ENCODE results near the gene ROR1. TPM values are rescaled to one million over a fixed set of nuclear protein-coding genes. Genes with fewer than 3 reads are reported as not detected.

ROR1 gene
- total RNA-seq, 2 donors from 2014 or later, result 0.25 TPM; not detected in 1

DNA sequence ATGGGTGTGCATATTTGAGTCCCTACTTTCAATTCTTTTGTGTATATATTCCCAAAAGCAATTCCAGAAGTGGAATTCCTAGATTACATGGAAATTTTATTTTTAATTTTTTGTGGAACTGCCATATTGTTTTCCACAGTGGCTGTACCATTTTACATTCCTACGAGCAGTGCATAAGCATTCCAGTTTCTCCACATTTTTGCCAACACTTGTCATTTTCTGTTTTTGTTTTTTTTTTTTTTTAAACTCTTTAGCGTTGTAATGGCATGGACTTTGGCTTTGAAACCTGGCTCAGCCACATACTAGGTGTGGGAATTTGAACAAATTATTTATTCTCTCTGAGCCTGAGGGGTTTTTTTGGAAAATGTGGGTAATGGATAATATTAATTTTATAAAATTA, 215.1 kb downstream of the ROR1 start:
- Mint-ChIP-seq H3K27ac (no peak overlapping the region), H3K9me3 (peaks cover 5 to 6% of the 10 kb centered on the region in 2 donors), H3K36me3 (no peaks in the 10 kb centered on the region)
- no peak for DNase-seq (ENCODE audit: low spot score in 2 of 2)
- no peak for ATAC-seq

GRCh38 chr1:63991685-63992084, 217.9 kb downstream of the ROR1 start:
- Mint-ChIP-seq H3K27ac (no peak overlapping the region), H3K9me3 (peaks cover 5 to 6% of the 10 kb centered on the region in 2 donors), H3K36me3 (no peaks in the 10 kb centered on the region)
- no peak for DNase-seq (ENCODE audit: low spot score in 2 of 2)
- no peak for ATAC-seq

DNA sequence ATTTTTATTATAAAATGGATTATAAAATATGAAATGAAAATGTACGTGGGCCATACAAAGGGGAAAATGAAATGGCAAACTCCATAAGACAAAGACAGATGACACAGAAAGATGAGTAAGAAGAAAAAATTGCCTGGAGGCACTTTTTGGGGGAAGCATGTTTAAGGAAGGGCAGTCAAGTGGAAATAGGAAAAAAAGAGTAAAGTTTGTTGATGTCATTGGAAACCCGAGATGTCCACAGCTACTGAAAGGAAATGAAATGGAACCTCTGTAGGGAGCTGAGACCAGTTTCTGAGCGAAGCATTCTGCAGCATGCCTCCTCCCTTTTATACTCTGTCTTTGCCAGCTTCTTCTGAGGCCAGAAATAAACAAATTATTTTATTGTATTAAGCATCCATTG, 226.2 kb downstream of the ROR1 start:
- Mint-ChIP-seq H3K27ac (no peak overlapping the region), H3K9me3 (no peaks in the 10 kb centered on the region), H3K36me3 (no peaks in the 10 kb centered on the region)
- ATAC-seq (no peak), DNase-seq (ENCODE audit: low spot score in 2 of 2) (no peak)

GRCh38 chr1:64001038-64001437, 227.2 kb downstream of the ROR1 start:
- DNase-seq (ENCODE audit: low spot score in 2 of 2) (no peak), ATAC-seq (no peak)
- Mint-ChIP-seq H3K27ac (no peak overlapping the region), H3K36me3 (no peaks in the 10 kb centered on the region), H3K9me3 (no peaks in the 10 kb centered on the region)

DNA sequence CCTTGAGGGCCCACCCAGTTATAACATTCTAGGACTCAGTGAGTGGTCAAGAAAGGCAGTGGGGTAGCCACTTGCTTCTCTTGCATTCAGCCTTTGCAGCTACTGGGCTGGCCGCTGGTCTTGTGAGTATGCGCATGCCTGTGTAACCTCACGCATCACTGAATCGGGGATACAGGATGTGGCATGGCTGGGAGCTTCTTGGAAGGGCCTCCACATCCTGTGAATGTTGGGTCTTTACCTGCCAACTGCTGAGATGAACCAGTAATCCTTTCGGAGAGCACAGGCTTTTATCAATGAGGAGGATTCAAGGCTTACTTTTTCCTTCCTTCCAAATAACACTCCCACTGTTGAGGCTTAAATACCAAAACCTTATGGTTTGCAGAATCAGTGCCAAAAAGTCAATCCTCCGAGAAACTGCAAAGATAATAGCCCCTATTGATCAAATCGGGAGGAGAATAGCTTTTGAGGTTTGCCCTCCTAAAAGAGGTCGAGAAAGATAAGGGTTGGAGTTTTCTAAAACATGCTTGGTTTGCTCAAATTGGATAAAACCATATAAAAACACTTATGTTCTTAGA, 230.7 kb downstream of the ROR1 start:
- Mint-ChIP-seq H3K9me3 (no peaks in the 10 kb centered on the region), H3K27ac (no peak overlapping the region), H3K36me3 (no peaks in the 10 kb centered on the region)
- DNase-seq (ENCODE audit: low spot score in 2 of 2) (no peak), ATAC-seq (no peak)

GRCh38 chr1:64005801-64006200, 232.0 kb downstream of the ROR1 start:
- H3K36me3 Mint-ChIP-seq, result no peaks in the 10 kb centered on the region

DNA sequence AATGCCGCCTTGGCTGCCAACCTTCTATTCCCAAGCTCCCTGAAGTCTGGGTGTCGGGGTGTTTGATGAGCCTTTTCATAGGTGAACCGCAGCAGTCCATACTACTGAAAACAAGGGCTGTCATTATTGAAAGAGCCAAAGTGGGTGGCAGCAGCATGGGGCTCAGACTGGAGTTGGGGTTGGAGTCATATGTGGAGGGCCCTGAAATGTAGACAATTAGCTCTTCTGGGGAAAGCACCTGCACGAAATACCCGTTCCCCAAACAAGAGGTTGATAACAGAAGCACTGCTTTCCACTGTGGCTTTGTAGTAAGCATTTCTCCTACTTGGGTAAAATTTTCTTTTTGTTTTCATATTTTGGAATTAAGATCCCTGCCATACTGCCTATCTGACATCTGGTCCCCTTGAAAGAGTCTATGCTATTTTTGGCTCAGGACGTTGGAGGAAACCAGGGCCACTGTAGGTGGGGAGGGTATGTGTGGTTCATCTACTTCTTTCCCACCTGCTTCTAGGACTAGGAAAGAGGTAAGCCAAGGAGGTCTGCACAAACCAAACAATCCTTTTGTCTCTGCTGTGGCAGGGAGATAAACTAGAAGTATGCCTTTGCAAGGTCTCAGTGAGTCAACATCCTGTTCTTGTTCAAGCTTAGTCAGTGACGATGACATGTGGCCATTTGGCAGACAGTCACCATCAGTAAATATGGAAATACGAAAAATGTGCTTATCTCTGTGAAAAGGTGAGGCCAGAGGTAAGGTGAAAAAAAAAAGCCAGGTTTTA, 232.6 kb downstream of the ROR1 start:
- Mint-ChIP-seq H3K9me3 (peaks cover 0 to 4% of the 10 kb centered on the region in 2 donors), H3K27ac (no peak overlapping the region), H3K36me3 (no peaks in the 10 kb centered on the region)
- peak; percentile 77 to 84 for ATAC-seq
- DNase-seq (ENCODE audit: low spot score in 2 of 2), result no peak

More at GRCh38 chr1:64005801-64006200, 232.0 kb downstream of the ROR1 start:
- ATAC-seq, result no peak
- DNase-seq (ENCODE audit: low spot score in 2 of 2), result no peak
- Mint-ChIP-seq H3K9me3 (peaks cover 0 to 4% of the 10 kb centered on the region in 2 donors), H3K27ac (no peak overlapping the region)

- Mint-ChIP-seq H3K27ac (no peak overlapping the region), H3K36me3 (no peaks in the 10 kb centered on the region), H3K9me3 (peaks cover 0 to 8% of the 10 kb centered on the region in 2 donors)
- DNase-seq (ENCODE audit: low spot score in 2 of 2) (no peak), ATAC-seq (peak in 1 of 2 donors; percentile 53)
Measured at GRCh38 chr1:64010316-64010715, 236.5 kb downstream of the ROR1 start.

DNA sequence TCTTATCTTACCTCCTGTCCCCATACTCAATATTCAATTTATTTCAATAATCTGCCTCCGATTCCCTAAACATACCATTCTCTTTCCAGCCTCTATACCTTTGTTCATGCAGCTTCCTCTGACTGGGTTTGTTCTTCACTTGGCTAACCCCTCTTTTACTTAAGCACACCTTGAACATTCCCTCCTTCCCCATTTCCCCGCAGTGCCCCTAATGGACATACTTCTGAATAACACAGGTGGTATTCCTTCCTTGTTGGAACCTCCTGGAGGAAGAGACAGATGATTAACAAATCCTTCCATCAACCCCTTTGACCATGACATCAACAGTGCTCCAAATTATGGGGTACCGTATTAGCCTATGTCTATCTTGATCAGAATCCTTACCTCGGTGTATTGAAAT, 239.6 kb downstream of the ROR1 start:
- H3K9me3 Mint-ChIP-seq, result peaks cover 0 to 9% of the 10 kb centered on the region in 2 donors
- no peaks in the 10 kb centered on the region for H3K36me3 Mint-ChIP-seq
- ATAC-seq, result no peak
- no peak for DNase-seq (ENCODE audit: low spot score in 2 of 2)
- H3K27ac Mint-ChIP-seq, result no peak overlapping the region

DNA sequence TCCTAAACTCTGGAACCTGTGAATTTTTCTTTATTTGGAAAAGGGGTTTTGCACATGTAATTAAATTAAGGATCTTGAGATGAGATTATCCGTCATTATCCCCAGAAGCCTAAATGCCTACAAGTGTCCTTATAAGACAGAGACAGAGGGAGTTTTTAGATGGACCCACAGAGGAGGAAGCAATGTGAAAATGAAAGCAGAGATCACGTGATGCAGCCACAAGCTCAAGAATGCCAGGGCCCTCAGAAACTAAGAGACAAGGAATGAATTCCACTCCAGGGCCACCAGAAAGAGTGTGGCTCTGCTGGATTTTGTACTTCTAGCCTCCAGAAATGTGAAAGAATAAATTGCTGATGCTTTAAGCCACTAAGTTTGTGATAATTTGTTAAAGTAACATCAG, 246.0 kb downstream of the ROR1 start:
- no peak for ATAC-seq
- Mint-ChIP-seq H3K9me3 (peaks cover 3 to 4% of the 10 kb centered on the region in 2 donors), H3K27ac (peak overlapping the region in 1 of 2 donors; percentile 55), H3K36me3 (no peaks in the 10 kb centered on the region)
- no peak for DNase-seq (ENCODE audit: low spot score in 2 of 2)

DNA sequence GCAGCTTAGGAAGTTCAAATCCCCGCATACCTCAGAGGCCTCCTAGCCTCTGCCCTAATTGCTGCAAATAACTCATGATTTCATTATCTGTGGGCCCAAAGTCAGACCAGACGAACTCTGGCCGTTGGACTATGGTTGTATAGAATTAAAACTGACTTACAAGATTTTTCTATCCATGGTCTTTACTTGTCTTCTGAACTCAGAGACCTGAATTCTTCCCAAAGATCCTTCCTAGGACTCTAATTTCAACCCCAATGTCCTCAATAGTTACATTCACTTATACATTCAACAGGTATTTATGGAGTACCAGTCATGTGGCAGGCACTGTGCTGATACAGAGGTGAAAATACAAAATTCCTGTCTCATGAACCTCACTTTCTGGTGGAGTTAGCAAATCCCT, 247.2 kb downstream of the ROR1 start:
- DNase-seq (ENCODE audit: low spot score in 2 of 2), result no peak
- no peak for ATAC-seq

GRCh38 chr1:64025051-64025450, 251.2 kb downstream of the ROR1 start:
- peaks cover 0 to 4% of the 10 kb centered on the region in 2 donors for H3K9me3 Mint-ChIP-seq
- ATAC-seq, result no peak
- H3K27ac Mint-ChIP-seq, result no peak overlapping the region
- DNase-seq (ENCODE audit: low spot score in 2 of 2), result no peak
- no peaks in the 10 kb centered on the region for H3K36me3 Mint-ChIP-seq

More for the DNA sequence above, 247.2 kb downstream of the ROR1 start:
- Mint-ChIP-seq H3K27ac (no peak overlapping the region), H3K9me3 (peaks cover 3 to 4% of the 10 kb centered on the region in 2 donors), H3K36me3 (no peaks in the 10 kb centered on the region)

DNA sequence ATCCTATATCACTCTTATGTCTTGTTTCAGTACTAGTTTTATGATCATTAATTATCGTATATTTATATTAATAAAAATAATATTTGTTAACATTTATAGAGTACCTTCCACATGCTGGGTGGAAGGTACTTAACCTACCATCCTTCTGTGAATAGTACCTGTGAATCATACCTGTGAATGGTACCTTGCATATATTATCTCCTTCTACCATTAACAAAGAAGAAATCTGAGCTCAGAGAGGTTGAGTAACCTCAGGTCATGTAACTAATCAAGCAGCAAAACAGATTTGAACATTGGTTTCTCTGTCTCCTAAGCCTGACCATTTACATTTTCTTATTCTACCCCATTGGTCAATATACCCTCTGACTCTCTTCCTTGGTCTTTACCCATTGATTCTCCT, 255.2 kb downstream of the ROR1 start:
- H3K27ac Mint-ChIP-seq, result no peak overlapping the region
- DNase-seq (ENCODE audit: low spot score in 2 of 2), result no peak
- H3K9me3 Mint-ChIP-seq, result peaks cover 0 to 4% of the 10 kb centered on the region in 2 donors
- ATAC-seq, result no peak
- H3K36me3 Mint-ChIP-seq, result no peaks in the 10 kb centered on the region

GRCh38 chr1:64030411-64030810, 256.6 kb downstream of the ROR1 start:
- peaks cover 0 to 4% of the 10 kb centered on the region in 2 donors for H3K9me3 Mint-ChIP-seq
- H3K27ac Mint-ChIP-seq, result no peak overlapping the region
- H3K36me3 Mint-ChIP-seq, result no peaks in the 10 kb centered on the region
- DNase-seq (ENCODE audit: low spot score in 2 of 2), result no peak
- ATAC-seq, result no peak

GRCh38 chr1:64031236-64031635, 257.4 kb downstream of the ROR1 start:
- H3K27ac Mint-ChIP-seq, result no peak overlapping the region
- peaks cover 0 to 4% of the 10 kb centered on the region in 2 donors for H3K9me3 Mint-ChIP-seq
- DNase-seq (ENCODE audit: low spot score in 2 of 2) (no peak), ATAC-seq (no peak)
- H3K36me3 Mint-ChIP-seq, result no peaks in the 10 kb centered on the region

DNA sequence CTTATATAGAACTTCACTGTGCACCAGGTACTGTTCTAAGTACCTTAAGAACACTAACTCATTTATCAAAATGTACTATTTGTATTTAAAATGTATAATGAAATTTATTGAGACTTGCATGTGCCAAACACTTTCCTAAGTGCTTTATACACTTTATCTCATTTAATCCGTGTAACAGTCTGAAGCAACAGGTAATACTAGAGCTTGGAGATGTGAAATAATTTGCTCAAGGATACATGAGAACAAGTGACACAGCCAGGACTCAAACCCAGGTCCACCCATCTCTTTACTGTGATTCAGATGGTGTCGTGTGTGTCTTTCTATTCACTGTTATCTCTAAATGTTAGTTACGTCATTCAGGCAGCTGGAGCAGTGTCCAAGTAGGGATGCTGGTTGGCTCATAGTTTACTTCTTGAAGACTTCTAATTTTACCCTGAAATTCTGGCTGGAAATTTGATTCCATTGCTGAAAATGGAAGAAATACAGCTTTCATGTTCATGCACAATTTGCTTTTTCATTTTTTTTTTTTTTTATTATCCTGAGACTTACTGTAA, 259.9 kb downstream of the ROR1 start:
- Mint-ChIP-seq H3K27ac (no peak overlapping the region), H3K9me3 (peaks cover 4% of the 10 kb centered on the region in 2 donors), H3K36me3 (no peaks in the 10 kb centered on the region)
- DNase-seq (ENCODE audit: low spot score in 2 of 2), result no peak
- ATAC-seq, result no peak

- Mint-ChIP-seq H3K9me3 (peaks cover 0 to 4% of the 10 kb centered on the region in 2 donors), H3K36me3 (no peaks in the 10 kb centered on the region), H3K27ac (no peak overlapping the region)
- ATAC-seq (no peak), DNase-seq (ENCODE audit: low spot score in 2 of 2) (no peak)
Measured at GRCh38 chr1:64036549-64036948, 262.7 kb downstream of the ROR1 start.

GRCh38 chr1:64038119-64038518, 264.3 kb downstream of the ROR1 start:
- peaks cover 0 to 4% of the 10 kb centered on the region in 2 donors for H3K9me3 Mint-ChIP-seq
- H3K27ac Mint-ChIP-seq, result no peak overlapping the region
- no peaks in the 10 kb centered on the region for H3K36me3 Mint-ChIP-seq
- ATAC-seq (no peak), DNase-seq (ENCODE audit: low spot score in 2 of 2) (no peak)
